Chondrocyte (in vitro differentiated cells): ENCODE results near the gene ESRRG. TPM values are rescaled to one million over a fixed set of nuclear protein-coding genes. Genes with fewer than 3 reads are reported as not detected.

Experiments
- DNase-seq: peaks from one replicate; pipeline ENCODE4 v3.0.0; 2021; ENCODE audit warnings: mixed read lengths, low spot score
- H3K27ac Mint-ChIP-seq: one replicate; pipeline ENCODE4 v1.8.0; 2021; ENCODE audit warnings: mild to moderate bottlenecking, moderate library complexity, mixed read lengths; ENCODE audit not compliant: unreplicated experiment
- H3K27me3 Mint-ChIP-seq: 2 replicates; pipeline ENCODE4 v1.8.0; 2021; ENCODE audit warnings: low read depth, mixed read lengths
- H3K36me3 Mint-ChIP-seq: 2 replicates; pipeline ENCODE4 v1.8.0; 2021; ENCODE audit warnings: low read depth, mixed read lengths
- H3K4me1 Mint-ChIP-seq: 2 replicates; pipeline ENCODE4 v1.8.0; 2021; ENCODE audit warnings: low read depth, mild to moderate bottlenecking, mixed read lengths
- H3K4me3 Mint-ChIP-seq: one replicate; pipeline ENCODE4 v1.8.0; 2021; ENCODE audit warnings: mild to moderate bottlenecking, moderate library complexity, mixed read lengths; ENCODE audit not compliant: unreplicated experiment
- H3K9me3 Mint-ChIP-seq: 2 replicates; pipeline ENCODE4 v1.8.0; 2021; ENCODE audit warnings: low read depth, mixed read lengths
- total RNA-seq: library from RNA; stranded (reverse); gene quantifications from 3 replicates; pipeline ENCODE4 v1.2.1, GENCODE V29; 2021
- TF ChIP-seq, protein P1 (sequence below): fragments of 200-600 bp; sonication (generic); IDR thresholded peaks from 2 replicates; pipeline ENCODE4 v1.5.0; 2021; ENCODE audit warnings: antibody characterized with exemption, mild to moderate bottlenecking, moderate library complexity

ESRRG gene
- total RNA-seq, 1 donor from 2014 or later, result not detected

DNA sequence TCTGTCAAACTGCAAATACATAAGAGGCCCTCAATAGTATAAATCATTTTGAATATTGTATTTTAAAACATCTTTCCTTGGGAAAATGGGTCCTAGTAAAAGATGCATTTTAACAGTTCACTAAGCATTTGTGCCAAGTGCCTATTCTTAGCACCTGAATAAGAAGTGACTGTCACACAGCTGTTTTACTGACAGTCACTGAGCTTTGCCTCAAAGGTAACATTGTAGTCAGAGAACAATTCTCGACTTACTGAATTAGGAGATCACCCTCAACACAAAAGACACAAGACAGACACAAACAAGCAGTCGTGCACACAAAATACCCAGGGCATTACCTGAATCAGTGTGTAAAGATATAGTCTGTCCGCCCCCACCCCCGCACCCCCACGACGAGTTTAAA is 408 bp downstream of the ESRRG start:
- Mint-ChIP-seq H3K4me1 (peaks cover 11% of the 10 kb centered on the region), H3K36me3 (no peaks in the 10 kb centered on the region), H3K27ac (no peak overlapping the region), H3K4me3 (no peak overlapping the region), H3K27me3 (peaks cover 64% of the 10 kb centered on the region), H3K9me3 (no peaks in the 10 kb centered on the region)
- DNase-seq, result no peak
- TF ChIP-seq, protein P1, sequence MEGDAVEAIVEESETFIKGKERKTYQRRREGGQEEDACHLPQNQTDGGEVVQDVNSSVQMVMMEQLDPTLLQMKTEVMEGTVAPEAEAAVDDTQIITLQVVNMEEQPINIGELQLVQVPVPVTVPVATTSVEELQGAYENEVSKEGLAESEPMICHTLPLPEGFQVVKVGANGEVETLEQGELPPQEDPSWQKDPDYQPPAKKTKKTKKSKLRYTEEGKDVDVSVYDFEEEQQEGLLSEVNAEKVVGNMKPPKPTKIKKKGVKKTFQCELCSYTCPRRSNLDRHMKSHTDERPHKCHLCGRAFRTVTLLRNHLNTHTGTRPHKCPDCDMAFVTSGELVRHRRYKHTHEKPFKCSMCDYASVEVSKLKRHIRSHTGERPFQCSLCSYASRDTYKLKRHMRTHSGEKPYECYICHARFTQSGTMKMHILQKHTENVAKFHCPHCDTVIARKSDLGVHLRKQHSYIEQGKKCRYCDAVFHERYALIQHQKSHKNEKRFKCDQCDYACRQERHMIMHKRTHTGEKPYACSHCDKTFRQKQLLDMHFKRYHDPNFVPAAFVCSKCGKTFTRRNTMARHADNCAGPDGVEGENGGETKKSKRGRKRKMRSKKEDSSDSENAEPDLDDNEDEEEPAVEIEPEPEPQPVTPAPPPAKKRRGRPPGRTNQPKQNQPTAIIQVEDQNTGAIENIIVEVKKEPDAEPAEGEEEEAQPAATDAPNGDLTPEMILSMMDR, result no peak

DNA sequence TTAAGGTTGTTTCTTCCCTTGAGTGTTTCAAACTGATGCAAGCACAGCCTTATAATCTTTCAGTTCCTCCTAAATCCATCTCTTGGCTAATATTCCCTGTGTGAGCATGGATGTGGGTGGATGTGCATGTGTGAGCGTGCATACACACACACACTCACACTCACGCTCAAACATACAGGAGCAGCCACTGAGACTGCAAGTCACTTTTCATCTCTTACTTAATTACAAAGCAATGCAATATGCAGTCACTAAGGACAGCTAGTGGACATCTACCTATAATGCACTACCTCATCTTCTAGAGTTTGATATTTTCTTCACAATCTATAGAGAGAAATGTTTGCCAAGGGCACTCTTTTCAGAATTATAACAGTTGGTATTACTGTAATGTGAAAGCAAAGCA is 1.4 kb downstream of the ESRRG start:
- TF ChIP-seq, protein P1, result no peak
- H3K36me3 Mint-ChIP-seq, result no peaks in the 10 kb centered on the region
- DNase-seq, result no peak
- no peak overlapping the region for H3K4me3 Mint-ChIP-seq
- peaks cover 11% of the 10 kb centered on the region for H3K4me1 Mint-ChIP-seq
- H3K27me3 Mint-ChIP-seq, result peaks cover 62% of the 10 kb centered on the region
- no peaks in the 10 kb centered on the region for H3K9me3 Mint-ChIP-seq
- no peak overlapping the region for H3K27ac Mint-ChIP-seq

DNA sequence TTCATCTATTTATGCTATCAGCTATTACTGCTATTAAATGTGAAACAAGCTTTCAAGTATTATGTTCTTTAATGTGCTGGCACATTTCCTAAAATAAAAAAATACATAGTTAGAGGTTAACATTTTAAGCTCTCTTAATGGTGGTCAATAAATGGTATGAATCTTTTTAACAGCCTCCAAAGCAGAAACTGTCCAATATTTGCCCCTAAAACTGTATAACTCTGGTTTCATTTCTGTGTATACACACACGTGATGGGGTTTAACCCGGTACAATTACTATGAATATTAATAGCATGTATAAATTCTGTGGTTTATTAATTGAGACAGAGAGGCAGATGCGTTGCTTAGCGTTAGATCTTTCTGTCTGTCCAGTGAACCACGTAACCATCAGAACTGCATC is 2.2 kb downstream of the ESRRG start:
- TF ChIP-seq, protein P1, result no peak
- peaks cover 60% of the 10 kb centered on the region for H3K27me3 Mint-ChIP-seq
- no peak overlapping the region for H3K4me3 Mint-ChIP-seq
- H3K4me1 Mint-ChIP-seq, result peaks cover 11% of the 10 kb centered on the region
- no peaks in the 10 kb centered on the region for H3K9me3 Mint-ChIP-seq
- H3K27ac Mint-ChIP-seq, result no peak overlapping the region
- no peaks in the 10 kb centered on the region for H3K36me3 Mint-ChIP-seq
- no peak for DNase-seq

DNA sequence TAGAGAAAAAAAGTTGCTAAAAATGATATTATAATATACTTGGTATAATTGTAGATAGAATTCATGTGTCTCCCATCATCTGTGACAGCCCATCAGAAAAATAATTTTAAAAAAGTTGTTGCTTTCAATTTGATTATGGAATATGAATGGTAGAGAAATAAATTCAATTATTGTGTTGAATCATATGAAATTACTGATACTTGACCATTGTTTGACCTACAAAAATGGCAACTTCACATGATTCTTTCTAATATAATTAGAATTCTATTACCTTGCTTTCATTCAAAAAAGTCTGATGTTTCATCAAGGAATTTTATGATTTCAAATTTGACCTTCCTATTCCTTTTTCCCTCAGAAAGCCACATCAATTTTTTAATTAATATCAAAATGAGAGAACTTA is 11.5 kb downstream of the ESRRG start:
- H3K4me3 Mint-ChIP-seq, result no peak overlapping the region
- no peak overlapping the region for H3K27ac Mint-ChIP-seq
- TF ChIP-seq, protein P1, result no peak
- no peaks in the 10 kb centered on the region for H3K36me3 Mint-ChIP-seq
- no peak for DNase-seq
- peaks cover 25% of the 10 kb centered on the region for H3K27me3 Mint-ChIP-seq
- no peaks in the 10 kb centered on the region for H3K4me1 Mint-ChIP-seq
- H3K9me3 Mint-ChIP-seq, result no peaks in the 10 kb centered on the region

DNA sequence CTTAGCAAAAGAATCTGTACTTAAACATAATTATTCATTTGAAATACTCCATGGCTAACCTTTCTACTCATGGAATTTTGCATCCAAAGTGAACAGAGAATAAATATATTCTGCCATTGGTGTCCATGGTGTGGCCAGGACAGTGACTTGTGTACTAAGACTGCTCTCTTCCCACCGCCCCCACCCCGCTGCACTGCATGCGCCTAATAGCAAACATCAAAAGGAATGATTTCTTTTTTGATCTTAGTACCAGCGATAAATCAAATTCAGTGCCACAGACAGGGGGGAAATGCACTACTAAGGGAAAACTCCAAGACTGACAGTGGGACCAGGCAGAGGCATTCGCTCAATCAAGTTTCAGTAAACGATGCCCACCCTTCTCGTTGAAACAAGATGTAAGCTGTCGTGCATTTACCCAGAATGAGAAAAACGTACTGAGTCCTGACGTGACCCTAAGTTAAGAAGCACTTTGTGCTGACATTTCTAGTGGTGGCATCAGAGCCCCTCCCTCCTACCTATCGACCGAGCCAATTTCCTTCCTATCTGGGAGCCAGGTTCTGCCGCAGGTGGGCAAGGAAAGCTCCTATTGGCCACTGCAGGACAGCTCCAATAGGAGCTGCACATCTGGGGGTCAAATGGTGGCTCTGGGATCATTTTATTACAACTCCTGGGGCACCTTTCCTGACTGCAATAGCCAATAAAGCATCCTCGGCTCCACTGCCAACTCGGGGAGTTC is 12.5 kb downstream of the ESRRG start:
- Mint-ChIP-seq H3K27me3 (peaks cover 25% of the 10 kb centered on the region), H3K27ac (no peak overlapping the region), H3K9me3 (no peaks in the 10 kb centered on the region), H3K4me1 (no peaks in the 10 kb centered on the region), H3K36me3 (no peaks in the 10 kb centered on the region), H3K4me3 (no peak overlapping the region)
- no peak for DNase-seq
- TF ChIP-seq, protein P1, result no peak
